HG02759 (cell line): Measurements from ENCODE around the gene TUBGCP3.

Source experiments
- ATAC-seq: cut with Tn5 transposase; IDR thresholded peaks from one replicate; pipeline ENCODE4 v1.9.1; 2021; ENCODE audit warnings: mild to moderate bottlenecking, moderate library complexity; ENCODE audit not compliant: unreplicated experiment

Gene TUBGCP3

DNA sequence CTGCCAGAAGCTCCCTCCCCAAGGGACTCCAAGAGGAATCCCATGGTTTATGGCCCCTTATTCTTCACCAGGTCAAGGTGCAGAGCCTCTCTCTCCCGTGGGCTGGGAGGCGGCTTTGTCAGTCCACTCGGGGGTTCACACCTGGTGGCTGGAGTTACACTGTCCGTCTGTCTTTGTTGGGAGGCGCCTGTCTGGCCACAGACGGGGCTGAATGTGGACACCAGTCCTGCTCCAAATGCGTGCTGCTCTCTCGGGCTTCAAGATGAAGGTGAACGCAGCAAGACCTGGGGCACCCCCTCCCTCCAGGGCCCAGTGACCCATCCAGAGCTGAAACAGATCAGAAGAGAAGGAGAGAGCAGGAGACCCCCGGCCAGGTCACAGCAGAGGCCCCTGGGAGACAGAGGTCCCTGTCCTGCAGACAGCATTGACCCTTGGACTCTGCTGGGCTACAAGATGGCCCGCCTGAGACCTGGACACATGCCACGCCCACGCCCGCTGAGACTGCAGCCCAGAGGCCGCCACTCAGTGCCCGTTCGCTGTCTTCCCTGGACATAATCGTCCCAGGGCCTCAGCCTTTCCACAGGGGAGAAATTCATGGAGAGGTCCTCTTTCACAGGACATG, 29.9 kb upstream of the TUBGCP3 start:
- ATAC-seq = no peak

DNA sequence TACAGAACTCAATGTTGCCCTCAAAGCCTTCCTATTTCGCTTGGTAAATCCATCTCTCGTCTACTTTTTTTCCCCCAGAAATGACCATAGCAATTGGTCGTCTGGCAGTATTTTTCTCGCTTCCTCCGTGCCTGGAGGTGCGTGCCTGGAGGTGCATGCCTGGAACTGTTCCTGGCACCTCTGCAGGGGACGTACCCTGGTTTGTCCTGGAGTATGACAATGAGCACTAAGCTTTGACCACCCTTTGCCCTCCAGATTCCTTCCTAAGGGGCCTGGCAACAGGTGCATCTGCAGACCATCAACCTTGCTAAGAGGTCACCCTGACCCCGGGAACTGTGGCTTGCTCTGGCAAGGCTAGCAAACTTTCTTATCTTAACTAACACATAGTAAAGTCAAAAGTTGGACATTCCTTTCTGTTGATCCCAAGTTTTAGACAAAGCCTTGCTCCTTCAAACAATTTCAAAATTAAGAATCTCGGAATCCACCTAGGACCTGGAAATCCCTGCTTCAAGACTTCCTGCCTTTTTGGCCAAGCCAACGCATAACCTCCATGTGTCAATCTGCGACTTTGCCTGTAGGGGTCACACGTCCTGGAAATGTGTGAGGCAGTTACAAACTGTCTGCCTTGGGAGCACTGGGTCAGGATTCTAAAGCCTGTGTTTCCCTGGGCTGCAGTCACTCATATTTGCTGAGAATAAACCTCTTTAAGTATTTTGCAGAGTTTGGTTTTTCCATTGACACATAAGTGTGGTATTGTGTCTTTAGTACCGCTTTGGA, 28.8 kb upstream of the TUBGCP3 start:
- peak; percentile 80 for ATAC-seq

DNA sequence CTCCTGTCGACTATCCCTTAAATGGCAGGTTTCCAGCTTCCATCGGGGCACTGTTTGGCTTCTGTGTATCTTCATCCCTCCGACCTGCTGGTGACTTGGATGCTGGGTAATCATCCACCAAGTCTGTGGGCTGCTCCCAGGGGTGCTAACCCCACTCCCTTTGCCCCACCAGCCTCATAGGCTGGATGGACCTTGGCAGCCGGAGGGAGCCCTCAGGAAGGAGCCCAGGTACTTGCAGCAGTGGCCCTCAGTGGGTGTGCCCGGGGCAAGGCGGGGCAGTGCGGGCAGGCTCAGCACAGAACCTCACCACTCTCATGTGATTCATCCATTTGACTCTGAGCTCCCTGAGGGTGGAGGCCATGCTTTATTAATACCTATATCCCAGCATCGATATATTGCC, 27.4 kb upstream of the TUBGCP3 start:
- ATAC-seq = no peak

DNA sequence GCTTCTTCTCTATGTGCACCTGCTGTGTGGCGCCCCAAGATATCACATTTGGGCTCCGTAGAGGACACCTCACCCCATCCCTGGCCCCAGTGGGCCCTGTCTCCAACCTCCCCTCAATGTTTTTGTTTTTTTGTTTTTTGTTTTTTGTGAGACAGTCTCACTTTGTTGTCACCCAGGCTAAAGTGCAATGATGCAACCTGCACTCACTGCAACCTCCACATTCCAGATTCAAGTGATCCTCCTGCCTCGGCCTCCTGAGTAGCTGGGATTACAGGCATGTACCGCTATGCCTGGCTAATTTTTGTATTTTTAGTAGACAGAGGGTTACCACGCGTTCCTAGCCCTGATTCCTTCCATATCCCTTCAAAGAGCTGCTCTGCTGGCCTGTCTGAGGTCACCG, 26.9 kb upstream of the TUBGCP3 start:
- no peak for ATAC-seq

DNA sequence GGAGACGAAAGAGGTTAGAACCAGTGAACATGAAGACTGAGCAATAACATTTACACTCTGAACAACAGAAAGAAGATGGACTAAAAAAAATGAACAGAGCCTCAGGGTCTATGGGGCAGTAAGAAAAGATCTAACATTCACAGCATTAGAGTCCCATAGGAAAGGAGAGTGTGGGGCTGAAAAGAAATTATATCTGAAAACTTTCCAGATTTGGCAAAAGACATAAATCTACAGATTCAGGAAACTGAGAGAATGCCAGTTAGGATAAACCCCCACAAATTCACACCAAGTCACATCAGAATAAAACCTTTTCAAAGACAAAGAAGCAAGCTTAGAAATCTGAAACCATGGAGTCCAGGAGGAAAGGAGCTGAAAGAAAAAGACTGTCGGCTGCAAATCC, 20.3 kb upstream of the TUBGCP3 start:
- no peak for ATAC-seq

DNA sequence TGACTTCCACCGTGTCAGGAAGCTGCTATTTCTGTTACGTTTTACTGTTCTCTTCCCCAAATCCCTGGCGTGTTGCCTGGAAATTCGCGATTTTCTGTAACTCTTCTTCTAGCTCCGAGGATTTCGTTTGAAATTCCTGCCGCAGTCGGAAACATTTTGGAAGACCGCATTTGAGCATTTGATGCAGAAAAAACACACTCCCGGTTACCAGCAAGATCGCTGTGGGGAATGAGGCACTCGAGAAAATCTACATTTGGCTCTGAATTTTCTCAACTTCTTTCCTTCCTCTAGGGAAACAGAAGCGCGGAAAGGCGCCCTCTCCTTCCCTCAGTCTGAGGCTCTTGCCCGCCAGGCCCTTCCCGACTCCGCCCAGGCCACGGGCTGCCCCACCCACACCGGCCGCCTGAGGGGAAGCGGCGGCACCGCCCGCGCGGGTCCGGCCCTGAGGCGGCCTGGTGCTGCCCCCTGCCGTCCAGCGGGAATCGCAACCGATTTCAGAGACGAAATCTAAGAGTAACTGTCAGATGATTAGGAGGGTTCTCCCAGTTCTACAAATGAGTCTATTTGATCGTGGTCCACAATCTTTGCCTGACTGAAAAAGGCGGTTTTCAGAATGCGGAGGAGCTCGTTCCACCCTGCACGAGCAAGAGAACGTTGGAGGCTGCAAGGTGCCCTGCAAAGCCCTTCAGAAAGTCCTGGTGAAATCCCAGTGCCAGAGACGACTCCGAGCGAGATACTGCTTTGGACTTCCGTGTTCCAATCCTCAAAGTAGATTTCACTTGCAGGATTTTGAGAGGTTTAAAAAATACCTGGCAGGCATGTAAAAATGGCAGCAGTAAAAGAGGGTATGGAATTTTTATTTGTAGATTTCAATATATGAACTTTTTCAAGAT, 18.4 kb upstream of the TUBGCP3 start:
- peak; percentile 100 for ATAC-seq

DNA sequence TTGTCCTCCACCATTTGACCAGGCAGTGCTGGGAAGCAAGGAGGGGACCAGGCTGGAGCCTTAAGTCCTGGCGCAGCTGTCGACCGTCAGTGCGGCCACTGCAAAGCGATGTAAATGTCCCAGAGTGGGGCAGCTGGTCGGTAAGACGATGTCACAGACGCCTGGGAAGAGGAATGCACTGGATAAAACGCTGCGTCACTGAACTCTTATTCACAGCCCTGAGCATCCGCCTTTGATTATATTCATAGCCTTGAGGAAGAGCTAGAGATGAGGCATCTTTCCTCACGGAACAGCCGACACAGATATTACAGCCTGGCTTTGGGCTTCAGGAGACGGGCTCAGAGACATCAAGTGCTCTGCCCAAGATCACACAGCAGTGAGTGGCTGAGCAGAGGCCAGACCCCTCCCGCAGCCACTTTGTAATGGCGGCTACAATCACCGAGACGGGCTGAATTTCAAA, 17.6 kb upstream of the TUBGCP3 start:
- no peak for ATAC-seq

DNA sequence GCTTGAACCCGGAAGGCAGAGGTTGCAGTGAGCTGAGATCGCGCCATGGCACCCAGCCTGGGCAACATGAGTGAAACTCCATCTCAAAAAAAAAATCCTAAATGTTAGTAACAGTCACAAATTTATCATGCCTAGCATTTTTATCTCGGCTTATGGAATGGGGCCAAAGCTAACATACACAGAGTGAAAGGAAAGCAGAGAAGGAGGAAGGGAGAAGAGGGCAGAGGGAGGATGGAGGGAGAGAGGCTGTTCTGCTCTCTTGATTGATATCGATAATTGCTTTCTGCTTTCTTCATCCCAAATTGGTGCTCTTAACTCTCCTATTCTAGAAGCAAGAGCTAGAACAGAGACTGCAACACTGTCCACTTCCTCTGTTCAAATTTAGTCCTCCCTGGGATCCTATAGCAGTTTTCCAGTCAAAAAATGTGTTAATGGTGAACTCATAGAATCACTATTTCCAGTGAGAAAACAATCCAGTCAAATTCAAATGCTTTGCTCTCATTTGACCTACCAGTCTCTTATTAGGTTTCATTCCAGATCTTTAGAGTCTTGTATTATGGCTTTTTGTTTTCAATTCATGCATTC, 15.8 kb upstream of the TUBGCP3 start:
- no peak for ATAC-seq

DNA sequence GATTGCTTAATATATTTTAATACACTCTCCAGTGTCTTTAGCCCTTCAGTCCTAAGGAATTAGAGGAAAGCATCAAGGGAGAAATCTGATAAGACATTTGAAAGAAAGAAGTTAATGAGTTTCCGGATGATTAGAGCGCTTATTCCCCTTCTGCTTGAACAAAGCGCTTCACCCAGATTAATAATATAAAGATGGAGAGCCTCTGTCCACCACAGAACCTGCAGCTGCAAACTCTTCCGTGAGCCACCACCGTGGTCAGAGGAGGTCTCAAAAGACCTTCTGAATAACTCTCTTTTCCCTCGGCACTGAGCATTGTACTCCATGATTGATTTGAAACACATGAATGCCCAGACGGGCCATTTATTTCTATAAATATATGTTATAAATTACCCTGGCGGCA, 14.2 kb upstream of the TUBGCP3 start:
- no peak for ATAC-seq

DNA sequence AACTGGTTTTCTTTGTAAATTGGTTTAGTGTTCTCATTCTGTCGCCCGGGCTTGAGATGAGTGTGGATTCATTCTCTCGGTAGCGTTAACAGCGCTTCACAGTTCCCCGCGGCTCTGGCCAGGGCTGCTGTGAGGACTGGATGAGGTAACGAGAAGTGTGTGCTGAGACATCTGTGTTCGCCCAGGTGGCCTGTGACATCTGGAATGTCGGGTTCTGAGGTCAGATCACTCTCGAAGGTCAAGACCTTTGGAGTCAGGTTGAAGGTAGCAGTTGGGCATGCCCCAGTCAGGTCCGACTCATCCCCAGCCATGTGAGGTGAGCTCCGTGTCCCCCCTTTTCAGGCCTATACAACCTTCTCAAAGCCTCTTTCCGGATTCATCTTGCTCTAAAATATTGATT, 13.4 kb upstream of the TUBGCP3 start:
- no peak for ATAC-seq

DNA sequence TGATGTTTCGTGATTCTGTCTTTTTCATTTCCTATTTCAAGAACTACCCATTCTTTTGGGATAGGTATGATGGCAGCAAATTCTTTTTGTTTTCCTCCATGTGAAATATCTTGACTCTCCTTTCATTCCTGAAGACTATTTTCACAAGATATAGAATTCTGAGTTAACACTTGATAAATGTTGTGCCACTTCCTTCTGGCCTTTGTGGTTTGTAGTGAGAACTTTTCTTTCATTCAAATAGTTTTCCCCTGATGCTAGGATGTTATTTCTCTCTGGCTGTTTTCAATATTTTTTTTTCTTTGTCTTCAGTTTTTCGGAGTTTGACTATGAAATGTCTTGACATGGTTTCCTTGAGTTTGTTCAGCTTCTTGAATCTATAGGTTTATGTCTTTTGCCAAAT, 8.3 kb upstream of the TUBGCP3 start:
- no peak for ATAC-seq

DNA sequence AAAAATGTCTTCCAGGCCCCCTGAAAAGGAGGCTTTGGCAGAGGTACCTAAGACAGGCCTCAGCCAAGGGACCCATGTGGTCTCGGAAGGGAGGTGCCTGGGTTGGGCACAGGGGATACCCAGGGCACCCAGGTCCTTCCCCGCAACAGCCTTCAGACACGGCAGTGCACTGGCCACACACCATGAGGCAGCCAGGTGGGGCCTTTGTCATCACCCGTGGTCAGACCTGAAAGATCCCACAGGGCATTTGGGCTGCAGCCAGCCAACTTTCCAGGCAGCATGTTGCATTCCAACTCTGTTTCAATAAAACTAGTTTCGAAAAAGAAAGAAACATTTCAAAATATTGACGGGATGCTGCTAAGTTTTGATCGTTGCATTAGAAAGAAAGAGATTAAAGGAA, 4.7 kb upstream of the TUBGCP3 start:
- no peak for ATAC-seq

DNA sequence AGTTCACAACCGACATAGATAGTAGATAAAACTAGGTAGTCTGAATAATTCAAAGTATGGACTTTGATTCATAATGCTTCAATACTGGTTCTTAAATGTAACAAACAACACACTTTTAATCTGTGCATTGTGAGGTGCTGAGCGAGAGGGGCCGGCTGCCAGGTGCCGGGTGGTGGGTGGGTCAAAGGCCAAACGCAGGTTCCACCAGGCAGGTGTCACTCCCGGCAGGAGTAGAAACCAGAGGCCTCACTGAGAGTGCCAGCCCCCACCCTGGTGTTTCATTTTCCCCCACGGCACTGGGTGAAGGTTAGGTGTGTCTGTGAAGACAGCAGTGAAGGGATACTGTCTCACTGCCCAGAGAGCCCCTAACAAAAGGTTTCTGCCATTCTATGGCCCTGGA, 4.2 kb upstream of the TUBGCP3 start:
- ATAC-seq = no peak

DNA sequence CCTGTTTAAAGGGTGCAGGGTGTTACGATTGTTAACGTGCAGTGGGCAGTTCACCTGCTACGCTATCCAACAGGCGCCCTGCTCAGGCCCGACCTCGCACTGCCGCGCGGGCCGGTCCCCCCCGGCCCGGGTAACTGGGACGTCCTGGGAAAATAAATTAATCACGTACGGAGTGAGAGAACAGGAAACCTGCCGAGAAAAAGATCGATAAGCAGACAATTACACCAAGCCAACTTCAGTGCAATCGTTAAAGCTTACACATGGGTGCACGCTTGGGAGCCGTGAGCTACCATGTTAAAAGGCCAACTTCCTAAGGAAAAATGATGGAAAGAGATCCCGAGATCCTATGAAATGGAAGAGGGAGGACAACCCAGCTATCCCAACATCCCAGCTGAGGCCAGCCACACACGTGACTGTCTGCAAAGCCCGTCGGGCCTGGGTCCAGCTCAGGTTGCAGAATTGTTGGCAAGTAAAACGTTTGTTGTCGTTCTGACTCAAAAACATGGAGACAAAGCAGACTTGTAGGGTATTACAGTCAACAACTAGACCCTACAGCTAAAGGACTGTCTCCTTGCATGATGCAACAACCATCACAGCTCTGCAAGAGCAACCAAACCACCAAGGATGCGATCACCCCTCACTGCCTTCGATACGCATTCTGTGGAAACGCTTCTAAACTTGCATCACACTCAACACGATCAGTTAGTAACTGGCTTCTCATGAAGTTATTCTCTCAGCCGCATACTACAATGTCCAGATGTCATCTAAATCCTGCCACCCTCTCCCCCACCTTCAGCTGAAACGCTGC, 741 bp upstream of the TUBGCP3 start:
- ATAC-seq = no peak

DNA sequence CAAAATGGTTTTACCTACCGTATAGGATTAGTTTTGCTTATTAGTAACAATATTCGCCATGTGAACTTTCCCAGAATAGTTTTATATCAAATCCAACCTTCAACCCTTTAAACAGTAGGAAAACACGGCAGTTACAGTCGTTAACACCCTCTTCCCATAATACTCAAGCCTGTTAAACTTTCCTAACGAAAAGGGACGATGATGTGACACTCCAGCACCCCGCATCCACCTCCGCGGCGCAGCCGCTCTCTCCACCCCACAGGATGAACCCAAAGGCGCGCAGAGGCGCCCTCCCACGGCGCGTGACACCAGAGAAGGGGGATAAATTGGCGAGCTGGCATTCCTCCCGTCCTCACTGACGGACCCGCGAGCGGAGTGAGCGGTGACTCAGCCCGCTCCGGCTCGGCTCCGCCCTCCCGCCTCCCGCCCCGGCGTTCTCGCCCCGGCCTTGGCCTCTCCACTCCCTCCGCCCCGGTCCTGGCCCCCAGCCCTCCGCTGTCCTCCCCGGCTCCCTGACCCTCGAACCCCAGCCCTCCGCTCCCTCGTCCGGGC, 665 bp downstream of the TUBGCP3 start:
- ATAC-seq = peak; percentile 59

DNA sequence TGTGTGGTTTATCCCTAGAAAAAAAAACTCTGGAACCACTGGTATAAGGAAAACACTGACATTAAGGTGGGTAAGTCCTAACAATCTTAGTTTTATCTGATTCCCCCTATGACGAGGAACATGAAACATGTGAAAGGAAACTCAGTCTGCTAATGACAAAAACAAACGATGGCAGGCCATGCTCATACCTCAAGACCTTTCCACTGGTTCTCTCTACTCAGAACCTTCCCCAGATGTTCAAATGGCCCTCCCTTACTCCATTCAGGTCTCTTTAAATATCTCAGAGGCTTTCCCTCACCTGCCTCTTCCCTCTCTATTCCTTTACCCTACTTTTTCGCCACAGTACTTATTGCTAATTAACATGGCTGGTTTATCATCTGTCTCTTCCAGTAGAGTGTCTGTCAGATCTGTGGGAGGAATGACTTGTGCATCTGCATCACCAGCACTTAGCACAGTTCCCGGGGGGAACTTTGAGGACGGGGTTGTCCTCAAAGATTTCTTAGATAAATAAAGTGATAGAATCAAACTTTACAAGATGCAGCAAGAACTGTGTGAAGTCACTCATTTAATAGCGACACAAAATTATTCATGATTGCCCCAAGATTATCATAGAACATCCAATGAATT, 1.5 kb downstream of the TUBGCP3 start:
- no peak for ATAC-seq

DNA sequence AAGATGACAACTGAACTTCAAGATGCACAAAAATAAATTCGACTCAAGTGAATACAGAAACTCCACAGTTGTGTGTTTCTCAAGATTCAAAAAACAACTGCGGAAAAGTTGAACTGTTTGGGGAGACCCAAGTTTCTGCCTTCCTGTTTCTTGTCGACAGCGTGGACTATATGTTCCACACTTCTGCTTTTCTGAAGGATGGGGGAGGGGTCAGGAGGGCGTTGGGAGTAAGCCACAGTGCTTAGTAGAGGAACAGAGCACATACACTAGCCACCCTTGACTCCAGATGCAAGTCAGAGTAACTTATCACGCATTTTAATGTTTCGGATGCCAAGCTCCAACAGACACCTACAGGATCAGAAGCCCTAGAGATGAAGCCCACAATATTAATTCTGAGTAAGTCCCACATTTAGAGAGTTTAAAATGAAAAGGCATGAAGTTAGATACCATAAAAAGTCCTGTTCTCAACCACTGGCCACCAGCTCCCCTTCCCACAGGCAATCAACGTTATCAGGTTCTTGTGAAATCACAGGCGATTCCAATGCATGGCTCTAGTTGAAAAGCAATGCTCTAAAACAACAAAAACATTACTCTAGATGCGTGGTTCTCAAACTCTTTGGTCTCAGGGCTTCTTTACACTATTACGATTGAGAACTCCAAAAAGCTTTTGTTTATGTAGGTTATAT, 4.2 kb downstream of the TUBGCP3 start:
- ATAC-seq = peak; percentile 28

DNA sequence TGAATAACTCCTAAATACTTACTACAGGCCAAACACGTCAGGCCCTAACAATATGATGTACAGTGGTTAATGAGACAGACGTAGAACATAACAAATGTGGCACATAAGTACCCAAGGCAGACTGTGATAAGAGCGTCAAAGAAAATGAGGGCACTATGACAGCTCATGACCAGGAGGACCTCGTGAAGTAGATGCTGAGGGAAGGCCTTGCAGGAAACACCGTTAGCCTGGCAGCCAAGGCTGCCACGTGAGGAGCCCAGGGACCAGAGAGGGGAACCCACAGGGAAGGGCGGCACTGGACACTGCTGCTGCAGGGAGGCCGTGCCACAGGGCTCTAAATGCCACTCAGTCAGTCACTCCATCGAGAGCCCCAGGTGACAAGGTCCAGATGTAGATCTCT, 5.7 kb downstream of the TUBGCP3 start:
- ATAC-seq = no peak

DNA sequence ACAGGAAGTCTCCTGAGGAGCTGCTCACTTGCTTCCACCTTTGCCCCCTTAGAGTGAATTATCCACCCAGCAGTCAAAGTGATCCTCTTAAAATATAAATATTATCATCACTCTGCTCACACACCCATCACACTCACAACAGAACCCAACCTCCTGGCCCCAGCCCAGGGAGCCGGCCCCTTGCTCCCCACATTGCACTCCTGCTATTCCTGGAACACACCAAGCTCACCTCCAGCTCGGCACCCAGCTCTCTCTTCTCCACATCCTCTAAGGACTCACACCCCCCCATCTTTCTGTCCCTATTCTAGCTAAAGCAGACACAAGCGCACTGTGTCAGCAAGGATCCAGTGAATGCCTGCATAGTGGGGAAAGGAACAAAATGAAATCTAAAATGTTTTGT, 7.0 kb downstream of the TUBGCP3 start:
- no peak for ATAC-seq
